HG02642 (cell line): ENCODE measurements around the gene LAMB1.
A peak's percentile ranks its signal among the peaks of the same experiment; 100 is the strongest.
"Not testable (repeated sequence)": the region's sequence is repeated elsewhere in the genome, so short reads cannot be mapped to it uniquely, and the experiment has no call there.

Experiments
- ATAC-seq: cut with Tn5 transposase; IDR thresholded peaks from one replicate; pipeline ENCODE4 v1.9.1; 2021; ENCODE audit warnings: mild to moderate bottlenecking; ENCODE audit not compliant: unreplicated experiment, poor library complexity

The LAMB1 gene

DNA sequence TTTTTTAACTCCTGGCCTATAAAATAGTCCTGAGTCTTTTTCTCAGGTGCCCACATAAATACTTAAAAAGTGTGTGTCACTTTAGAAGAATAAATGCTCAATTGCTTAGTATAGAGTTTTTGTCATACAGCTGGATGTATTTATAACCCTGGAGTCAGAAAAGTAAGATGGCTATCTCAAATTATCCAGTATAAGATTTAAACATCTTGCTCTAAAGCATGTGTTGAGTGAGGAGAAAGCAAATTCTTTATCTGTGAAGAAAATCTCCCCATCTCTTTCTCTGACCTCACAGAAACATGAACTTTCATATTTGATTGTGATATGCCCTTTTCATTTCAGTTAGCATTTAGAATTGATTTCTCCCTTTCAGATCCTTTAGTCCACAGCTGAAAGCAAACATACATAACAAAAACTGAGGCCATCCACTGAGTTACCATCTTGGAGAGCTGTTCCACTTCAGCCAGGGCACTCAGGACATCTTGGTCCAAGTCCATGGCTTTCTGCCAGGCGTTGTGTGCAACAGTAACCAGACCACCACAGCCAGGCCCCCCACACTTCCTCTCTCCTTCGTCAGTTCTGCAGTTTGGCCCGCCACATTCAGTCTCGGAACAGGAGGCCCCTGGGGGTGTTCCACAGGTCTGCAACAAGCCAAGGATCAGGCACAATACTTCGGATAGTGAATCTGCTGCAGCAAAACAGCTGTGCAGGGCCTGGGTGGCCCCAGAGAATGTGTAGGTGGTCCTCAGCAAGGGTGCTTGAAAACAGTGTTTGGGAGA, 71.0 kb downstream of the LAMB1 start:
- ATAC-seq, result no peak

DNA sequence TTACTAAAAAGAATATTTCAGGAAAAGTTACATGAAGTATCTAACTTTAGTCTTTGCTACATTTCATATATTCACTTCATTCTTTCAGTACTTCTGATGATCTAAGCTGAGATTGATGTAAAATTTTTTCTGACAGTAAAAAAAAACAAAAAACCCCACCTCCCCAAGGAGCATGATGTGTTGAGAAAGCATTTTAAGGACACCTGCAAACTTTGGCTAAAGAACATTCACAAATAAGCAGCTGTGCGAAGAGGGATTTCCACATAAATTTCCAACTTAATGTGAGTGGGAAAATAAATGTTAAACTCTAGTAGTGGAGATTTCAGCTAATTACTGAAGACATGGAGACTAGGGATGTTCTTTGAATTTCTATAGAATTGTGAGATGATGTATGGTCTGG, 76.5 kb downstream of the LAMB1 start:
- no peak for ATAC-seq

DNA sequence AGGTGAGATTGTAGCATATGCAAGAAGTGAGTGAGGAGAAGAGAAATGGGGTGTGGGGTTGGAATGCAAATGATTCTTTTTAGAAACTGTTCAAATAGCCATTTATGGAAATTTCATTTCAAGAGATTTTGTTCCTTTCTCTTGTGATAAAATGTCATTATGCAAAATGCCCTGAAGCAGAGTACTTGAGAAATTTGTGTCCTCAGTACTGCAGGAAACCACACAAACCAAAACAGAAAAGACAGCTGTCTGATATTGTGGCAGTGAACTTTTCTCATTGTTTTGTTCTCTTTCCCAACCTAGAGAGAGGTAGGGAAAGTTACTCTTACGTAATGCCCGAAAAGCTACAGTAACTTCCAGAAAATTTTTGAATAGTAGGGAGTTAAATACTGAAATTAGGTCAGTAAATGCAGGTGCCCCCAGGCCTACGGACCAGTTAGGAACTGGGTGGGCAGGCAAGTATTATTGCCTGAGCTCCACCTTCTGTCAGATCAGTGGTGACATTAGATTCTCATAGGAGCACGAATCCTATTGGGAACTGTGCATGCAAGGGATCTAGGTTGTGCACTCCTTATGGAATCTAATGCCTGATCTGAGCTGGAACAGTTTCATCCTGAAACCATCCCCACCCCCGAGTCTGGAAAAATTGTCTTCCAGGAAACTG, 78.0 kb downstream of the LAMB1 start:
- ATAC-seq, result peak; percentile 92

DNA sequence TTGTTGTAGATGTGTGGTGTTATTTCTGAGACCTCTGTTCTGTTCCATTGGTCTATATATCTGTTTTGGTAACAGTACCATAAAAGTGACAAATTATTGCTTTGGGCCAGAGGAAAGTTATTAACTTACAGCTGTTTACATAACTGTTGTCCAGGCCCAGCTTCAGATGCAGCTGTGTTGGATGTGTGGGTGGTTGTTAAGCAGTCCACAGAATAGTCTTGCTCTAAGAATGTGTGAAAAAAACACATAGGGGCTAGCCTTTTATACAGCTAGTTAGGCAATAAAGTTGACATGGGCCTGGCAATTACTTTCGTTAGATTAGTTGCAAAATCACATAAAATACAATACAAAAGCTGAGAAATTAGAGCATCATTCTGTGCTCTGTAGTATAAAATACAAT, 80.1 kb downstream of the LAMB1 start:
- no peak for ATAC-seq

DNA sequence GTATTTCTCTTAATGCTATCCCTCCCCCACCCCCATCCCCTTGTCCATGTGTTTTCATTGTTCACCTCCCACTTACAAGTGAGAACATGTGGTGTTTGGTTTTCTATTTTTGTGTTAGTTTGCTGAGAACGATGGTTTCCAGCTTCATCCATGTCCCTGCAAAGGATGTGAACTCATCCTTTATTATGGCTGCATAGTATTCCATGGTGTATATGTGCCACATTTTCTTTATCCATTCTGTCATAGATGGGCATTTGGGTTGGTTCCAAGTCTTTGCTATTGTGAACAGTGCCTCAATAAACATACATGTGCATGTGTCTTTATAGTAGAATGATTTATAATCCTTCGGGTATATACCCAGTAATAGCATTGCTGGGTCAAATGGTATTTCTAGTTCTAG, 81.1 kb downstream of the LAMB1 start:
- not testable (repeated sequence) for ATAC-seq

DNA sequence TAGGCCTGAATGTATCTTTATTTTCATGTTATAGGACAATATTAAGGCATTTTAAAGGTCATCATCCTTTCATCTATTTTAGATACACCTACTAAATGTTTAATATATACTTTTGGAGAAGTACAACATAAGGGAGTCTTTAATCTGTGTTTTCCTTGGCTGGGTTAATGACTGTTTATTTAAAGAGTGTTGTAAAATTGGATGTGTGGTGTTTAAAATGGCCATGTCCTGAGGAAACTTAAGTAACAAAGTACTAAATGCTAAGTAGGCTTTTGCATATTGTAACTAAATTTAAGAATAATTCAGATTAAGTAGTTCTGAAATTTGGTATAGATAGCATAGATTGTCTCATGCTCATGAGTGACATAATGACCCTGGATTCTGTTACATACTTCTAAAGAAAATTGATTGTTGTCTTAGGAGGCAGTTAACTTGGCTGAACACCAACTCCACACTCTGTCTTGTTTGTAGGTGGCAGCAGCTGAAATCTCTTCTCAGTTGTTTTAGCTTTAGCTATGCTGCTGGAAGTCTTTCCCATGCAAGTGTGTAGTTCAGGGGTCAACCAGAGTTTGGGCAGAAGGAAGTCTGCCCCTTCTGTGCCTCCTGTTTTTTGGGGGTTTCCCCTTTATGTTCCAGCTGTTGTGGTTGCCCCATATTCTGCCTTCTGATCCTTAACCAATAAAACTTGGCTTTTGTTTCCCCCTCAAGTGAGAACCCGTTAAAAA, 82.8 kb downstream of the LAMB1 start:
- ATAC-seq, result no peak

DNA sequence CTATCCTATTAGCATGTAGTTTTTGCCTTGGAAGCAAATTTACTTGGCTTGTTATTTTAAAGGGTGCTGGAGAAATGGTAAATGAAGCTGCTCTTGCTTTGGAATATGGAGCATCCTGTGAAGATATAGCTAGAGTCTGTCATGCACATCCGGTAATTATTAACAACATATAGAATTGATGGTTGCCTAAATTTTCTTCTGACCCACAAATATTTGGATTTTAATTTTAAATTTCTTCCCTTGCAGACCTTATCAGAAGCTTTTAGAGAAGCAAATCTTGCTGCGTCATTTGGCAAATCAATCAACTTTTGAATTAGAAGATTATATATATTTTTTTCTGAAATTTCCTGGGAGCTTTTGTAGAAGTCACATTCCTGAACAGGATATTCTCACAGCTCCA, 84.0 kb downstream of the LAMB1 start:
- ATAC-seq, result no peak

DNA sequence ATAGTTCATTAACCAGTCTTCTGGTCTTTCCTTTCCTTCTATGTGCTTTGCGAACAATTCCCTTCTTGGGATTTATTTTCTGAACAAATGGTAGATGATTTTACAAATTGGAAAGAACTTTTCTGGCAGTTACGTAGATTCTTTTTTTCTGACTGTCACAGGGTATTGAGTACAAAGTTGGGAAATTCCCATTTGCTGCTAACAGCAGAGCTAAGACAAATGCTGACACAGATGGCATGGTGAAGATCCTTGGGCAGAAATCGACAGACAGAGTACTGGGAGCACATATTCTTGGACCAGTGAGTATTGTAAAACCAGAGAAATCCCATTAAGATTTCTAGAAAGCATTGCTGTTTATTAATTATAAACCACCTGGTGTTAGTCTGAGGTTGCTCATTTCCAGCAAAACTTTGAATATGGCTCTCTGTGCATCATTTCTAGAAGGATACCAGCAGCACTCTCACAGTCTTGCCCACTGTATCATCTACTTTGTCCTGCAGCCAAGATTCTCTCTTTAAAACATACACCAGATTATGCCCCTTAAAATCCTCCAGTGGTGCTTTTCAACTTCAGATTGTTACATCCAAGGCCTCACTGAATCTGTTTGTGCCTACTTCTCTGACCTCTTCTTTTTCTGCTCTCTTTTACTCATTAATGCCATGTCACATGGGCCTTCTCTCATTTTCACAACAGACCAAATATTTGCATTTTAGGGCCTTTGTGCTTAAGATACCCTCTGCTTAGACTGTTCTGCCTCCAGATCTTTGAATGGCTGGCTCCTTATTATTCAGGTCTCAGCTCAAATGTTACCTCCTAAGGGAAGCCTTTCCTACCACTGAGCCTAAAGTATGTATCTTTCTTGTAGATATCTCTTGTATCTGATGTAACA, 85.0 kb downstream of the LAMB1 start:
- ATAC-seq, result peak; percentile 77

DNA sequence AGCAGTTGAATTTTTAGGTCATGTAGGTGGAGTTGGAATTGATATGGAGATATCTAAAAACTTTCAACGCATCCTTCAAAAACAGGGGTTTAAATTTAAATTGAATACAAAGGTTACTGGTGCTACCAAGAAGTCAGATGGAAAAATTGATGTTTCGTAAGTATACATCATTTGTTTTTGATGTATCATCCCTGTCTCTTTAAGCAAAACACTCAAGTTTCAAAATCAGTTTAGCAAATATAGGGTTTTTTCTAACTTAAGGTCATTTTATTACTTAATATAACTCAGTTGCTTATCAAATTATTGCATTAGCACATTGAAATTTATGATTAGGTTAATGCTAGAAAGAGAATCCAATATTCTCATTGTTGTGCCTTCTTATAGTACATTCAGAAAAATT, 87.4 kb downstream of the LAMB1 start:
- ATAC-seq, result no peak

DNA sequence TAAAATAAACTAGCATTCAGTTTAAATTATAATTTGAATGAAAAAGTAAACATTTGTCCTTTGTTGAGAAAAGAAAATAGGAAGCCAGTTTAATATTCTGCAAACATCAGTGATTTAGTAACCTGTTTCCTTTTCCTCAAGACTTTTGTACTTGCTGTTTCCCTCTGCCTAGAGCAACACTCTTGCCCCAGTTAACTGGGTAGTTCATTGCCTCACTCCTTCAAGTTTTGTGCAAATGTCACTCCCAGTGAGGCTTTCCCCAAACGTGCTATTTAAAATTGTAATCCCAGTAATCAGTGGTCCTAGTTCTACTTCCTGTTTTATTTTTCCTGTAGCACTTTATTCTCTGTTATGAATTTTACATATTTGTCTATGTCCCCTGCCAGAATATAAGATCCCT, 88.1 kb downstream of the LAMB1 start:
- ATAC-seq, result no peak

DNA sequence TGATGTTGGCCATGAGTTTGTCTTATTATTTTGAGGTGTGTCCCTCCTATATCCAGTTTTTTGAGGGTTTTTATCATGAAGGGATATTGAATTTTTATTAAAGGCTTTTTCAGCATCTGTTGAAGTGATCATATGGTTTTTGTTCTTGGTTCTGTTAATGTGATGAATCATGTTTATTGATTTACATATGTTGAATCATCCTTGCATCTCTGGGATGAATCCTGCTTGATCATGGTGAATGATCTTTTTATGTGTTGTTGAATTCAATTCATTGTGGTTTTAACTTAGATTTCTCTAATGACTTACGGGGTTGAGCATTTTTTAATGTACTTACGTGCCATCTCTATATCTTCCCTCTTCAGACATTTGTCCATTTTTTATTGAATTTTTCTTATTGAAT, 89.1 kb downstream of the LAMB1 start:
- no peak for ATAC-seq

DNA sequence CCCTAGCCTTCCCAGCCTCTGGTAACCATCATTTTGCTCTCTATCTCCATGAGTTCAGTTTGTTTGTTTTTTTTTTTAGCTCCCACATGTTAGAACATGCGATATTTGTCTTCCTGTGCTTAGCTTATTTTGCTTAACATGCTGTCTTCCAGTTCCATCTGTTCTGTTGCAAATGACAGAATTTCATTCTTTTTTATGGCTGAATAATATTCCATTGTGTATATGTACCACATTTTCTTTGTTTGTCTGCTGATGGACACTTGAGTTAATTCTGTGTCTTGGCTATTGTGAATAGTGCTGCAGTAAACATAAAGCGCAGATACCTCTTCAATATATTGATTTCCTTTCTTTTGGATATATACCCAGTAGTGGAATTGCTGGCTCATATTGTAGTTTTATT, 91.0 kb downstream of the LAMB1 start:
- no peak for ATAC-seq

DNA sequence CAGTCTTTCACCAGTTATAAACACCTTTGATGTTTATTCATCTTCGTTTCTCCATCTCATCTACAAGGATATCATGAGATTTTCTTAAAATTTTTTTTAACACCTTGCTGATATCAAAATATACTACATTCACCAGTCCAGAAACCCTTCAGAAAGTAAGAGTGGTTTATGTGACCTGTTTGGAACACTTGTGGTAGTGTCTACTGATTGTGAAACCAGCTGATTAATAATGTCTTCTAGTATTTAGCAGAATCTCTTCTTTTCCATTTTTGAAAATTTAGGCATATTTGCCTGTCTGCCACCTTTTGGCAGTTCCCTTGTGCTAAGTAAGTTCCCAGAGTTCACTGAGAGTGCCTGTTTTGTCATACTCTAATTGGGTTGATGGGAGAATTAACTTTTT, 93.5 kb downstream of the LAMB1 start:
- no peak for ATAC-seq

DNA sequence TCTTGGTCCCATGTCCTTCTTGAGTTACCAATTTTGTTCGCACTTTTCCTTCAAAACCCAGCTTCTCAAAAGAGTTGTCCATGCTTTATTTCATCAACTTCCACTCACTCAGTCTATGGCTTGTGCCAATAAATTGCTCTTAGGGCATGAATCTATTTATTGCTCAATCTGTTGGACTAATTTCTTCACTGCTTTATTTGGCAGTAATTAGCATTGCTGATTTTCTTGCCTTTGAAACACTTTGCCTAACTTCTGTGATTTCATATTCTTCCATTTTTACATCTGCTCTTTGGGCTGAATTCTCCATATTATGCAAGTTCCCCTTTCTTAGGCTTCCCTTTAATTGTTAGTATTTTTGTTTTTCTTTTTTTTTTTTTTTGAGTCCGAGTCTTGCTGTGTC, 95.2 kb downstream of the LAMB1 start:
- ATAC-seq, result no peak

DNA sequence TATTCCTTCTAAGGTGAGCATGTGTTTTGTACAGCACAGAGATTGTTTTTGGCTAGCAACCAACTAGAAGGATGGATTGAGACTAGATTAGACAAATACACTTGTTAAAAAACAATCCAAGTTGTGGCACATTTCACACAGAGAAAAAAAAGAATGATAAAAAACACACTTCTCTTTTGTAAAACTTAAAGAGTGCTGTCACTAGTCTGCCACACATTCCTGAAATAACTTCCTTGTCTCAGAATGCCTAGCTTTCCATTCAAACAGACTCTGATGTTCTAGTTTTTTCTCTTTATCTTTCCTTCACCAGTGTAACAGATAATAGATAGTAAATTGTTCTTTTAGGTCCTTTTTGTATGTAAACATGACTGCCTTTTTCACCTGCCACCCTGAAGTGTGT, 100.6 kb downstream of the LAMB1 start:
- ATAC-seq, result no peak

DNA sequence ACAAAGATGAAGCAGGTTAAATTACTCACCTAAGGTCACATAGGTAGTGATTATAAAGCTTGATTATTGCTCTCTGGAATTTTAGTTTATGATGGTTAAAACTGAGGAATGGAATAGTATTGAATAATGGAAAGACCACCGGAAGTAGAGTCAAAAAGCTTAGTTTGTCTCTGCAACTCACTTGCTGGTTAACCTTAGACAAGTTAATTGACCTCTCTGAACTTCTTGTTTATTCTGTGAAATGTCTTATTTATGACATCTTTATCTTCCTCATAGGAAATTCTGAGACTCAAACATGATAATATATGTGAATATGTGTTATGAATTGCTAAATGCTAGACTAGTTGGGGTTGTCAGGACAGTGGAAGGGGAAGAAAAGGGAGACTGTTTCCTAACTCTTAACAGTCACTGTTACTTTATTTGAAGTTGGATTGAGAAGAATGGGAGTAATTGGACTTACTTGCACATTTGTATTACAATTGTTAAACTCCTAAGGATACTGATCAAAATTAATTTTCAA, 102.4 kb downstream of the LAMB1 start:
- ATAC-seq, result no peak

DNA sequence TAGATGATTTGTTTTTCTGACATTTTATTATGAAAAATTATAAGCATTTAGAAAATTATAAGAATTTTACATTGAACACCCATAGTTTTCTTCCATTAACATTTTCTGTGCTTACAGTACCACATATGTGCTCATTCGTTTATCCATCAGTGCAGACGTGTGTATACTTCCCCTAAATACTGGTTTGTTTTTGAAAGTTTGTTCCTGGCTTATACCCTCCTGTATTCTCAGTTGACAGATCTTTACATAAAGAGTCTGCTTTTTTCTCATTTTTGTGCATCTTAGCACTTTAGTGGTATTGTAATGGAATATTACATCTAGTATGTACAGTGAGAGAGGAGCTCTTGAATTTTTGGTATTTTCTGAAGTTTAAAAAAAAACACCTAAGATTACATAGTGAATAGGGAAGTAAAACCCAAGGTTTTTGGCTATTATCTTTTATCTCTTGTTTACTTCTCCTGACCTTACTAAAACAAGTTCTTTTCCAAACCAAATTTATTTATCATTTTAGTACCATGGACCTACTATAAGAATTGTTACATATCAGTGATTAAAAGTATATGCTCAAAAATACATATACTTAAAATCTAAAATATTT, 103.9 kb downstream of the LAMB1 start:
- ATAC-seq, result no peak

DNA sequence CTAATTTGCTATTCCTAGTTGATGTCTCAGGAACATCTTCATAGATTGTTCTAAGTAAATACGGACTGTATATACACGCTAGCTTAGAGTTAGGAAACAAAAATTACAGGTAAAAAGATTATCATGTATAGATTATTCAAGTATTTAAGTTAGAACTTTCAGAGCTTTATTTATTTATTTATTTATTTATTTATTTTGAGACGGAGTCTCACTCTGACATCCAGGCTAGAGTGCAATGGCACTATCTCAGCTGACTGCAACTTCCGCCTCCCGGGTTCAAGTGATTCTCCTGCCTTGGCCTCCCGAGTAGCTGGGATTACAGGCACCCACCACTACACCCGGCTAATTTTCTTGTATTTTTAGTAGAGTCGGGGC, 110.6 kb downstream of the LAMB1 start:
- not testable (repeated sequence) for ATAC-seq

DNA sequence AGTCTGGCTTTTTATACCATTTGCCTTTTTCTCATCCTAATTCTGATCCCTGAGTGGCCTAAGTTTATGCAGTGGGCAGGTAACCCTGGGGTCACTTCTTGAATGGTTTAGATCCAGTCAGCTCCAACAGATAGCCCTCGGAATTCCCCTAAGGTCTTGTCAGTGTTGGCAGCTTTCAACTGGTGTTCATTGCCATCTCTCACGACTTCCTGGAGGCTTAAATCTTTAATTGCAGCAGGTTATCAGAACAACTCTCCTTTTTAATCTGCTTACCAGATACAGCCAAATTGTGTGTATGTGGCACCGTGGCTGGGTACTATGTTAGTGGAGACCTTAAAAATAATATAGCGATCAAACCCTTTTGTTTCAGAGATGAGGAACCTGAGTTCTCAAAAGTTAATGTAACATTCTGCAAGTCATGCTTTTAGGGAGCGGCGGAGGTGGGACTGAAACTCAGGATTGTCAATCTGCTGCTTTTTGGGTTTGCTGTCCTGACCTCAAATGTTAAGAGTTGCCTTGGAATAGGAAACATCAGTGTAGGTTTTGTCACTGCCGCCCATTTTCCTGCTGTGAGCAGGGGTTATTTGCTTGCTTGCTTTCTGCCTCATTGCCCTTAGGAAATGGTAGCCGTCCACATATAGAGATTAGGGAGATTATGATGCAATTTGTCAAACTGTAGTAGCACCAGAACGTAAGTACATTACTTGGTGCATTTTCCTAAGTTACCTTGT, 111.2 kb downstream of the LAMB1 start:
- ATAC-seq, result no peak
